GM21529 (cell line): ENCODE data around the gene ZNF81.
"Not testable (repeated sequence)": the region's sequence is repeated elsewhere in the genome, so short reads cannot be mapped to it uniquely, and the experiment has no call there.

ENCODE experiments used
- ATAC-seq: cut with Tn5 transposase; IDR thresholded peaks from one replicate; pipeline ENCODE4 v1.9.1; 2021; ENCODE audit not compliant: unreplicated experiment

ZNF81 gene

DNA sequence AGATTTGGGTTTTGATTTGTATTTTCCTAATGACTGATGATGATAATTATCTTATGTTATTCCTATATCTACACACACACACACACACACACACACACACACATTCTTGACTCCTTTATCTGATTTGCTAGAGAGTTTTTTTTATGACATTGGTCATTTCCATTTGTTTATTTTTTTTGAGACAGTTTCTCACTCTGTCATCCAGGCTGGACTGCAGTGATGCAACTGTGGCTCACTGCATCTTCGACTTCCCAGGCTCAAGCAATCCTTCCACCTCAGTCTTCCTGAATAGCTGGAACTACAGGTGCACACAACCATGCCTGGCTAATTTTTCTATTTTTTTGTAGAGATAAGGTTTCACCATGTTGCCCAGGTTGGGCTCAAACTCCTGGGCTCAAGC lies 6.7 kb downstream of the ZNF81 start:
- no peak for ATAC-seq

- ATAC-seq = no peak
These were observed 7.4 kb downstream of the ZNF81 start for GRCh38 chrX:47844117-47844516.

- no peak for ATAC-seq
These were observed 9.3 kb downstream of the ZNF81 start for GRCh38 chrX:47846040-47846439.

GRCh38 chrX:47849778-47850177 lies 13.1 kb downstream of the ZNF81 start:
- no peak for ATAC-seq

- ATAC-seq = not testable (repeated sequence)
These were observed 13.7 kb downstream of the ZNF81 start for GRCh38 chrX:47850389-47850788.

DNA sequence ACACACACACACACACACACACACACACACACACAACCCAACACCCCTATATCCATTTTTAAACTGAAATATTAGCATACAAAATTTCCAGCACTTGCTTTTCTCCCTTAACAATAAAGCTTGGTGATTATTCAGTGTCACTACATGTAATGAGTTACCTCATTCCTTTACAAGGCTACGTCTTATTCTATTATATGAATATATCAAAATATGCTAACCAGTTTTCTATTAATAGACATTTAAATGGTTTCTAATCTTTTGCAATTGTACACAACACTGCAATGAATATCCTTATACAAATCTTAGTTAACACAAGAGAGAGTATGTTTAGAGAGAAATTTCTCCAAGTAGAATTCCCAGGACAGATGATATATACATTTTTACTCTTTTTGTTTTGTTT lies 14.2 kb downstream of the ZNF81 start:
- no peak for ATAC-seq

GRCh38 chrX:47854474-47854873 lies 17.8 kb downstream of the ZNF81 start:
- no peak for ATAC-seq

GRCh38 chrX:47859686-47860085 lies 23.0 kb downstream of the ZNF81 start:
- ATAC-seq = no peak

DNA sequence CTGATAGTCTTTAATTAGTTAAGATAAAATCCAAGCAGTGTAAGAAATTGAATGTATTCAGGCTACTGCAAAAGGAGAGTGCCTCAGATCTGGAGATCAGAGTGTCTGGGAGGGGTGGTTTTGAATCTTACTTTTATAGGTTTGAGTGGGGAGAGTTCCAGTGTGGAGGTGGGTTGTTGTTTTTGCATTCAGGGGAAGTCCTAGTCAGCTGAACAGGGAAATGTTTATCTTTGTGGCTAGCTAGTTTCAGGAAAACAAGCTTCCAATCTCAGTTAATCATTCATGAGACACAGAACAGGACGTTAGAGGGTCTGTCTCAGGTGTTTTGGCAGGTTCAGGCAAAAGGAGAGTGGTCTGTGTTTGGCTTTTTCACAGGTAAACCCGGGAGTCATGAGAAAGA lies 26.0 kb downstream of the ZNF81 start:
- ATAC-seq = no peak

DNA sequence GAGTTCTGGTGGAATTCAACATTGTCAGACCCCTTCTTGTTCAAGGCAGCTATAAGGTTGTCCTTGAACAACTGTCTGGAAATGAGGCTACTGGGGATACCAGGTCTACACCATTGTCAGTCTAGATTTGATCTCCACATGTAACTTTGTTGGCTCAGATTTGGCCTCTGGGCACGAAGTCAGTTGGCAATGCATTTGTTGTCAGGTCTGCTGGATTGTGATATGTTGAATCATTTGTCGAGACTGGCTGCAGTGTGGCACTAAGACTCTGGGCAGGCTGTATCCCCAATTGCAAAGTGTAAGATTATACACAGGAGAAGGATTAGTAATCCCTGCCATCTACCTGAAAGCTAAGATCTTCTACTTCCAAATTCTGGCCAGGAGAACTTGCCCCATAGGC lies 26.5 kb downstream of the ZNF81 start:
- ATAC-seq = no peak

GRCh38 chrX:47864300-47864699 lies 27.6 kb downstream of the ZNF81 start:
- no peak for ATAC-seq

DNA sequence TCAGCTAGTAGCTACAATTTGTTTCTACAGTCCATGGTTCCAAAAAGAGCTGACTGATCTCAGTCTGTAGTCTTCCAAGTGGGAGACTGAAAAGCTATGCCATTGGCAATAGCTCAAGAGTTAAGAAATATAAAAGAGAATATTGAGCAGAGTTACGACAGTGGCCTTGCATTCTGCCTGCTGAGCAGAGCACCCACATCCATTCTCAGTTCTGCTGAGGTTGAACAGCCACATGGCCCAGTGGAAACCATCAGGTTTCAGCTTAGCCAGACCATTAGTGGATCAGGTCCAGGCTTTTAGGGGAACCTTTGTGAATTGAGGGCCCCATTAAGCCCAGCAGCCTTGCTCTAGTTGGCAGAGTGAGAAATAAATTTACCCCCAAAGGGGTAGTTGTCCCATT lies 28.1 kb downstream of the ZNF81 start:
- ATAC-seq = no peak

- ATAC-seq = no peak
These were observed 36.4 kb downstream of the ZNF81 start for GRCh38 chrX:47873123-47873522.

DNA sequence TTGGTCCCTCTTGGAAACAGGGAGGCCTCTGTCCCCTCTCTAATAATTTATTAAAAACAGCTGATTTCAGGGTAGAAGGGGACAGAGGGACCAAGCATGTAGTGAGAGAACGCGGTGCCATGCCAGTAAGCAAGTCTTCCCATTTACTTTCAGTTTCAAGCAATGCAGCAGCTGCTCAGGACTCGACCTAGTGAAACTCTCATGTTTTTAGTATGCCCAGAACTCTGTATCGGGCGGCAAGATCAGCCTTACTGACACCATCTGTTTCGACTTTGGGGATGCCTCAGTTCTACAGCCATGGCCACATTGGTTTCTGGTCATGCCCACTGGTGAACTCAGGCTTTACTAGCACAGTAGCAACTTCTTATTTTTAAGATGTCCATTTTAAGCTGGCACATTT lies 40.6 kb downstream of the ZNF81 start:
- no peak for ATAC-seq

DNA sequence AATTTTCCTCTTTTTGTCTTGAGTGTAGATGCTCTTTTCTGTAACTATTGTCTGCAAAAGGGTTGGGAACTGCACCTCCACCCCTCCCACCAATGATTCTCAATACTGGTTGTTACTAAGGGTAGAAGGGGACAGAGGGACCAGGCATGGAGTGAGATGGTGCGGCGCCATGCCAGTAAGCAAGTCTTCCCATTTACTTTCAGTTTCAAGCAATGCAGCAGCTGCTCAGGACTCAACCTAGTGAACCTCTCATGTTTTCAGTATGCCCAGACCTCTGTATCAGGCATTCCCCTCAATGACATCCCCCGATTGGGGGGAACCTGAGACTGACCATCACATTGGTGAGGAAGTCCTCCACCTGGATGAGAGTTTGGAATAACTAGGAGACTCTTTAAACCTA lies 41.5 kb downstream of the ZNF81 start:
- ATAC-seq = no peak

GRCh38 chrX:47879463-47879862 lies 42.8 kb downstream of the ZNF81 start:
- ATAC-seq = no peak

- ATAC-seq = no peak
These were observed 44.2 kb downstream of the ZNF81 start for GRCh38 chrX:47880927-47881326.

DNA sequence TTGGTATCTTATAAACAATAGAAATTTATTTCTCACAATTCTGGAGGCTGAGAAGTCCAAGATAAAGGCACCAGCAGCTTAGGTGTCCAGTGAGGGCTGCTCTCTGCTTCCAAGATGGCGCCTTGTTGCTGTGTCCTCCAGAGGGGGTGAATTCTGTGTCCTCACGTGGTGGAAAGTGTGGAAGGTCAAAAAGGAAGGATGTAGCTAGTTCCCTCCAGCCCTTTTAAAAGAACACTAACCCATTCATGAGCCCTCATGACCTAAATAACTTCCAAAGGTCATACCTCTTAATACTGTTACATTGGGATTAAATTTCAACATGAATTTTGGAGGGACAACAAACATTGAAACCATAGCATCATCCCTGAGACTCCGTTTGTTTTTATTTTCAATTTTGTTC lies 48.8 kb downstream of the ZNF81 start:
- no peak for ATAC-seq

DNA sequence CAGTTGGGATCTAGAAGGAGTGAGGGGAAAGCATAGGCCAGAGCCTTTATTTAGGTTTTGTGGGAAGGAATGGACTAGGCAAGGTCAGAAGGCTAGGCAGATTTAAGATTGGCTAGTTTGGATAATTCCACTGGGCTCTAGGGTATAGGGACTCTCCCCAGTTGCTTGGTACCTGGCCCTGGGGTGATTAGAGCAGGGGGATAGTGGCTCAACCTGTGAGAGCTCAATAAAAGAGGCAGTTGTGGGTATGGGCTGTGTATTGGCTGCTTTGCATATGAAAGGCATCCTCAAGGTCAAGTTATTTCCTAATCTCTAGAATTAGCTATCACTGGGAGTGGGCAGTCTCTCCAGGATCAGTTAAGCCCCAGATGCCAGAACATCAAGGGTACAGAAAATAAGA lies 61.3 kb downstream of the ZNF81 start:
- no peak for ATAC-seq

DNA sequence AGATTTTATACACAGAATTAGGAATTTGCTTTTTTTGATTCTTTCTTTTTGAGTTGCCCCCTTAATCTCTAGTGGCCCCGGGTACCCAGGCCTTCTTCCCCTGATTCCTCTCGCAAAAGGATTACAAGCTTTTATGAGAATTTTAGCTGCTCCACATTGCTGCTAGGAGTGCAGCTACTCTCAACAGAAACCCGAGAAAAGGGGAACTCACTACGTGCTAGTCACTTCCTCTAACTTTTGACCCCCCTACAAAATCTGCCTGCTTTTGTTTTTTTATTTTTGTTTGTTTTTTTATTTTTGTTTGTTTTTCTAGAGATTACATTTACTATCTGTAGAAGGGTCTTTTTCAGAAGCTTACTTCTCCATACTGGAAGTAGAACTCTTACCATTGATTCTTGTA lies 64.1 kb downstream of the ZNF81 start:
- ATAC-seq = no peak

DNA sequence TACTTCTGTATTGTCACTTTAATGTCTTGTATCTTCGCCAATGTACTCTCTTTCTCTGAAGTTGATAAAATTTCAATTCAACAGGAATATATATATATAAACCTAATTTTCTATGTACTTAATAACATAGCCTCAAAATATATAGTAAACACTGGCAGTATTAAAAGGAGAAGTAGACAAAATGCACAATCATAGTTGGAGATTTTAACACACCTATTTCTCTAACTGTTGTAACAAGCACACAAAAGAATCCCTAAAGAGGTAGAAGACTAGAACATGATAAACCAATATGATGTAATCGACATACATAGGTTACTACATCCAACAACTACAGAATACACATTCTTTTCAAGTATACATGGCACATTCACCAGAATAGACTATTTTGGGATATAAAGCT lies 65.5 kb downstream of the ZNF81 start:
- ATAC-seq = no peak

DNA sequence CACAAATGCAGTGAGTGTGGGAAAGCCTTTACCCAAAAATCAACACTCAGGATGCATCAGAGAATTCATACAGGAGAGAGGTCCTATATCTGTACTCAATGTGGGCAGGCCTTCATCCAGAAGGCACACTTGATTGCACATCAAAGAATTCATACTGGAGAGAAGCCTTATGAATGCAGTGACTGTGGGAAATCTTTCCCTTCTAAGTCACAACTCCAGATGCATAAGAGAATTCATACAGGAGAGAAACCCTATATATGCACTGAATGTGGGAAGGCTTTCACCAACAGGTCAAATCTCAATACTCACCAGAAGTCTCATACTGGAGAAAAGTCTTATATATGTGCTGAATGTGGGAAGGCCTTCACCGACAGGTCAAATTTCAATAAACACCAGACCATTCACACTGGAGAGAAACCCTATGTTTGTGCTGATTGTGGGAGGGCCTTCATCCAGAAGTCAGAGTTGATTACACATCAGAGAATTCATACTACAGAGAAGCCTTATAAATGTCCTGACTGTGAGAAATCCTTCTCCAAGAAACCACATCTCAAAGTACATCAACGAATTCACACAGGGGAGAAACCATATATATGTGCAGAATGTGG lies 79.3 kb downstream of the ZNF81 start:
- no peak for ATAC-seq

GRCh38 chrX:47918274-47918673 lies 81.6 kb downstream of the ZNF81 start:
- no peak for ATAC-seq

- no peak for ATAC-seq
These were observed 90.5 kb downstream of the ZNF81 start for GRCh38 chrX:47927212-47927611.
